ENCODE results near the gene ZNF358.

Gene ZNF358

GRCh38 chr19:7471696-7472615 lies 43.9 kb upstream of the ZNF358 start:
- H3K56ac ChIP-seq (ENCODE audit: low read length), result no peak overlapping the region
- no peaks in the 10 kb centered on the region for H3K79me2 ChIP-seq (ENCODE audit: control insufficient read depth, insufficient read depth, low read length)
- no peak overlapping the region for H4K8ac ChIP-seq (ENCODE audit: low read depth, low read length)
- H3K4me1 ChIP-seq (ENCODE audit: control insufficient read depth, low read depth, low read length), result no peaks in the 10 kb centered on the region
- no peak for DNase-seq
- no peak overlapping the region for H3K4me3 ChIP-seq (ENCODE audit: low read length)
- H3K79me1 ChIP-seq (ENCODE audit: low read length), result no peaks in the 10 kb centered on the region
- H3K23ac ChIP-seq (ENCODE audit: low read length), result no peak overlapping the region
- no peak overlapping the region for H4K5ac ChIP-seq (ENCODE audit: low read length)
- H3K36me3 ChIP-seq (ENCODE audit: control insufficient read depth, insufficient read depth, low read length), result no peaks in the 10 kb centered on the region
- H3K27ac ChIP-seq (ENCODE audit: low read depth, low read length), result no peak overlapping the region
- H3K9ac ChIP-seq (ENCODE audit: low read length), result no peak overlapping the region
- H3K4ac ChIP-seq (ENCODE audit: low read depth, low read length), result no peak overlapping the region
- WGBS (ENCODE audit: extremely low coverage, insufficient coverage, low lambda C conversion rate), result no CpG with 5 or more reads among the region's 42 CpGs
- H2BK15ac ChIP-seq (replicated peaks; ENCODE audit: low read depth), result no peak overlapping the region
- no peak overlapping the region for H2AK5ac ChIP-seq (ENCODE audit: low read length)
- no peak overlapping the region for H3K4me2 ChIP-seq (ENCODE audit: low read length)
- no peaks in the 10 kb centered on the region for H3K27me3 ChIP-seq (ENCODE audit: insufficient read depth, low read length, poor library complexity)
- H2BK120ac ChIP-seq (ENCODE audit: low read depth, low read length), result no peak overlapping the region
- no peak overlapping the region for H3K18ac ChIP-seq (ENCODE audit: low read length)
- H2BK5ac ChIP-seq (ENCODE audit: low read length), result no peak overlapping the region

DNA sequence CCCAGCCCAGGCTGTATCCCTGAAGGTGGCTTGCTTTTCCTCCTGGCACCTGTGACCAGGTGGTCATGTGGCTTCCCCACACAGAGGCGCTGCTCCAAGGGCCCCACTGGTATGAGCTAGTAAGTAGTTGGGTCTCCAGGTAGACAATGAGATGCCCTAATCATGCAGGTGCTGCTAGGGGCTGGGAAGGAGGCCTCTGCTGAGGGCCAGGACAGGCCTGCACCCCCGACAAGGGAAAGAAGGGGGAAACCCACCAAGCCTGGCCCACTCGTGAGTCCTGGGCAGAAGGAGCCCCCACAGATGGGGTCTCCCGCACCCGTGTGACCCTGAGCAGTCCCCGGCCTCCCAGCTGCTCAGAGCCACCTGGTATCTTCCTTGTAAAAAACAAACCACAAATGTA lies 40.2 kb upstream of the ZNF358 start:
- no peak overlapping the region for H3K27ac ChIP-seq (ENCODE audit: low read depth, low read length)
- DNase-seq, result no peak
- H2BK5ac ChIP-seq (ENCODE audit: low read length), result no peak overlapping the region
- H3K4me2 ChIP-seq (ENCODE audit: low read length), result no peak overlapping the region
- H3K9ac ChIP-seq (ENCODE audit: low read length), result no peak overlapping the region
- no peak overlapping the region for H3K23ac ChIP-seq (ENCODE audit: low read length)
- H4K8ac ChIP-seq (ENCODE audit: low read depth, low read length), result no peak overlapping the region
- H2BK15ac ChIP-seq (replicated peaks; ENCODE audit: low read depth), result no peak overlapping the region
- H3K18ac ChIP-seq (ENCODE audit: low read length), result no peak overlapping the region
- no peaks in the 10 kb centered on the region for H3K36me3 ChIP-seq (ENCODE audit: control insufficient read depth, insufficient read depth, low read length)
- no peak overlapping the region for H3K4me3 ChIP-seq (ENCODE audit: low read length)
- no peaks in the 10 kb centered on the region for H3K79me1 ChIP-seq (ENCODE audit: low read length)
- H3K4ac ChIP-seq (ENCODE audit: low read depth, low read length), result no peak overlapping the region
- H2BK120ac ChIP-seq (ENCODE audit: low read depth, low read length), result no peak overlapping the region
- H3K4me1 ChIP-seq (ENCODE audit: control insufficient read depth, low read depth, low read length), result no peaks in the 10 kb centered on the region
- no peaks in the 10 kb centered on the region for H3K27me3 ChIP-seq (ENCODE audit: insufficient read depth, low read length, poor library complexity)
- no peak overlapping the region for H2AK5ac ChIP-seq (ENCODE audit: low read length)
- no peak overlapping the region for H3K56ac ChIP-seq (ENCODE audit: low read length)
- no peak overlapping the region for H4K5ac ChIP-seq (ENCODE audit: low read length)
- no peaks in the 10 kb centered on the region for H3K79me2 ChIP-seq (ENCODE audit: control insufficient read depth, insufficient read depth, low read length)
- WGBS (ENCODE audit: extremely low coverage, insufficient coverage, low lambda C conversion rate), result no CpG with 5 or more reads among the region's 6 CpGs

GRCh38 chr19:7476241-7476640 lies 39.7 kb upstream of the ZNF358 start:
- WGBS (ENCODE audit: extremely low coverage, insufficient coverage, low lambda C conversion rate), result no CpG with 5 or more reads among the region's 7 CpGs

DNA sequence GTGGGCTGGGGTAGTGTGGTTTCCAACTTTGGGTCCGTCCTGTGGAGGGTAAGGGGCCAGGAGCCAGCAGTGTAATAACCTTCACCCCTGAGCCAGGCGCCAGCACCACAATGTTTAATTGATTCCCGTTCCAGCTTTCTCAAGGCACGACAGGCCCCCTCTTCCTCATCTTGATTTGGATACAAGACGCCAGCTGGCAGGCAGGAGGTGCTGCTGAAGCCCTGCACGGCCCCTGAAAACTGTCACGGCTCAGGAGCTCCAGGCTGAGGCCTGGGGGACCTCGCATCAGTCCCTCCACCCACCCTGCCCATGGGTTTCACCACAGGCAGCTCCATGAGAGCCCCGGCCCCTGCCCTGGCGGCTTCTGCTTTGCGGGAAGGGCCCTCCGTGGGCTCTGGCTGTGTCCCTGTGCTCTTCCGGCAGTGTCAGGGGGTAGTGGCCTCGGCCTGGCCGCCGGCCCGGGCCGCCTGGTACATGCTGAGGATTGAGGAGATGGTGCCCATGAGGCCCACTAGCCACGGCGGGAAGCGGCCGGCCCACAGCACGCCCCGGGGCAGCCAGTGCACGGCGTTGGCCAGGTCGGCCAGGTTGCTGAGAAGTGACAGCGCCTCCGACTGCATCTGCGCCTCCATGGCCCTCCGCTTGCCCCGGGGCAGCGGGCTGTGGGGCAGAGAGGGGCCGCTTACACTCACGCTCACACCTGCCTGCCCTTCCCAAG lies 39.0 kb upstream of the ZNF358 start:
- Histone ChIP-seq H3K4me2 (ENCODE audit: low read length) (no peak overlapping the region), H3K23ac (ENCODE audit: low read length) (no peak overlapping the region), H2BK5ac (ENCODE audit: low read length) (no peak overlapping the region), H3K79me2 (ENCODE audit: control insufficient read depth, insufficient read depth, low read length) (no peaks in the 10 kb centered on the region), H3K4me3 (ENCODE audit: low read length) (no peak overlapping the region), H3K27ac (ENCODE audit: low read depth, low read length) (no peak overlapping the region), H3K4me1 (ENCODE audit: control insufficient read depth, low read depth, low read length) (no peaks in the 10 kb centered on the region), H3K4ac (ENCODE audit: low read depth, low read length) (no peak overlapping the region), H2AK5ac (ENCODE audit: low read length) (no peak overlapping the region), H4K8ac (ENCODE audit: low read depth, low read length) (no peak overlapping the region), H2BK120ac (ENCODE audit: low read depth, low read length) (no peak overlapping the region), H3K27me3 (ENCODE audit: insufficient read depth, low read length, poor library complexity) (no peaks in the 10 kb centered on the region), H3K56ac (ENCODE audit: low read length) (no peak overlapping the region), H3K9ac (ENCODE audit: low read length) (no peak overlapping the region), H2BK15ac (replicated peaks; ENCODE audit: low read depth) (no peak overlapping the region), H3K79me1 (ENCODE audit: low read length) (no peaks in the 10 kb centered on the region), H4K5ac (ENCODE audit: low read length) (no peak overlapping the region), H3K36me3 (ENCODE audit: control insufficient read depth, insufficient read depth, low read length) (no peaks in the 10 kb centered on the region), H3K18ac (ENCODE audit: low read length) (no peak overlapping the region)
- no CpG with 5 or more reads among the region's 35 CpGs for WGBS (ENCODE audit: extremely low coverage, insufficient coverage, low lambda C conversion rate)
- no peak for DNase-seq

More at GRCh38 chr19:7476241-7476640, 39.7 kb upstream of the ZNF358 start:
- no peak overlapping the region for H3K9ac ChIP-seq (ENCODE audit: low read length)
- no peak overlapping the region for H3K23ac ChIP-seq (ENCODE audit: low read length)
- no peak overlapping the region for H2AK5ac ChIP-seq (ENCODE audit: low read length)
- no peak for DNase-seq
- no peak overlapping the region for H3K27ac ChIP-seq (ENCODE audit: low read depth, low read length)
- no peaks in the 10 kb centered on the region for H3K79me2 ChIP-seq (ENCODE audit: control insufficient read depth, insufficient read depth, low read length)
- H4K5ac ChIP-seq (ENCODE audit: low read length), result no peak overlapping the region
- no peaks in the 10 kb centered on the region for H3K27me3 ChIP-seq (ENCODE audit: insufficient read depth, low read length, poor library complexity)
- no peak overlapping the region for H3K56ac ChIP-seq (ENCODE audit: low read length)
- no peak overlapping the region for H3K4me2 ChIP-seq (ENCODE audit: low read length)
- H2BK120ac ChIP-seq (ENCODE audit: low read depth, low read length), result no peak overlapping the region
- H3K4ac ChIP-seq (ENCODE audit: low read depth, low read length), result no peak overlapping the region
- no peak overlapping the region for H3K18ac ChIP-seq (ENCODE audit: low read length)
- no peaks in the 10 kb centered on the region for H3K36me3 ChIP-seq (ENCODE audit: control insufficient read depth, insufficient read depth, low read length)
- H4K8ac ChIP-seq (ENCODE audit: low read depth, low read length), result no peak overlapping the region
- no peaks in the 10 kb centered on the region for H3K79me1 ChIP-seq (ENCODE audit: low read length)
- no peak overlapping the region for H3K4me3 ChIP-seq (ENCODE audit: low read length)
- no peaks in the 10 kb centered on the region for H3K4me1 ChIP-seq (ENCODE audit: control insufficient read depth, low read depth, low read length)
- no peak overlapping the region for H2BK15ac ChIP-seq (replicated peaks; ENCODE audit: low read depth)
- H2BK5ac ChIP-seq (ENCODE audit: low read length), result no peak overlapping the region

DNA sequence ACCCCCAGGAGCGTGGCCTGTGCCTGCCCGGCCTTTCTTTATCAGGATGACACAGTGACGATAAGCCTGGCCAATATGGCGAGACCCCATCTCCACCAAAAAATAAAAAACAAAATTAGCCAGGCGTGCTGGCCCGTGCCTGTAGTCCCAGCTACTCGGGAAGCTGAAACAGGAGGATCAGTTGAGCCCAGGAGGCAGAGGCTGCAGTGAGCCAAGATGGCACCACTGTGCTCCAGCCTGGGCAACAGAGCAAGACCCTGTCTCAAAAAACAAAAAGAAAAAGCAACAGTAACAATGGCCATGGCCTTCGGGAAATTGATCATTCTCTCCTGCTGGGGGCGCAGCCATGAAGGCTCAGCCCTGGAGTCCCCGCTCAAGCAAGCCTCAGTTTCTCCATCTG lies 38.1 kb upstream of the ZNF358 start:
- H3K27ac ChIP-seq (ENCODE audit: low read depth, low read length), result no peak overlapping the region
- no peak for DNase-seq
- no peak overlapping the region for H2BK15ac ChIP-seq (replicated peaks; ENCODE audit: low read depth)
- H3K18ac ChIP-seq (ENCODE audit: low read length), result no peak overlapping the region
- WGBS (ENCODE audit: extremely low coverage, insufficient coverage, low lambda C conversion rate), result no CpG with 5 or more reads among the region's 10 CpGs
- H3K4me2 ChIP-seq (ENCODE audit: low read length), result no peak overlapping the region
- no peak overlapping the region for H2BK5ac ChIP-seq (ENCODE audit: low read length)
- no peak overlapping the region for H4K8ac ChIP-seq (ENCODE audit: low read depth, low read length)
- no peak overlapping the region for H2BK120ac ChIP-seq (ENCODE audit: low read depth, low read length)
- no peak overlapping the region for H3K56ac ChIP-seq (ENCODE audit: low read length)
- H3K79me1 ChIP-seq (ENCODE audit: low read length), result no peaks in the 10 kb centered on the region
- H3K27me3 ChIP-seq (ENCODE audit: insufficient read depth, low read length, poor library complexity), result no peaks in the 10 kb centered on the region
- H3K23ac ChIP-seq (ENCODE audit: low read length), result no peak overlapping the region
- no peak overlapping the region for H4K5ac ChIP-seq (ENCODE audit: low read length)
- no peak overlapping the region for H3K4ac ChIP-seq (ENCODE audit: low read depth, low read length)
- no peaks in the 10 kb centered on the region for H3K79me2 ChIP-seq (ENCODE audit: control insufficient read depth, insufficient read depth, low read length)
- no peaks in the 10 kb centered on the region for H3K4me1 ChIP-seq (ENCODE audit: control insufficient read depth, low read depth, low read length)
- H3K9ac ChIP-seq (ENCODE audit: low read length), result no peak overlapping the region
- no peaks in the 10 kb centered on the region for H3K36me3 ChIP-seq (ENCODE audit: control insufficient read depth, insufficient read depth, low read length)
- no peak overlapping the region for H2AK5ac ChIP-seq (ENCODE audit: low read length)
- H3K4me3 ChIP-seq (ENCODE audit: low read length), result no peak overlapping the region
